Measurements from ENCODE around the gene HLCS.

DNA sequence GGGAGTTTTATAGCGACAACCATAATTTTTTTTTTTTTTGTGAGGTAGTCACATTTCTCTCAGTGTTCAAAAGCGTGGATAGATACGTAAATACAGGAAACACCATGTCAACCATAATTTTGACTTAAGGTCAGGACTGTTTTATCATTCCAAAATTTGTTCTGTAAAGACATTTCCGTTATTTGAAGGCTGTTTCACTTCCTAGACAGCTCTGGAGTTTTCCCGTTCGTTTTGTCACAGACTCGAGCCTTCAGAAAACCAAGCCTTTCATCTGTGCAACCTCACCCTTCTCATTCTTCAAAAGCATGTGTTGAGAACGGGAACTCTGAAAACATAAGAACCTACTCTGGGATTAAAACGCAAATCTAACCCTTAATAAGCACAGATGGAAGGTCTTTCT, 249.6 kb downstream of the HLCS start:
- TF ChIP-seq, protein P1, sequence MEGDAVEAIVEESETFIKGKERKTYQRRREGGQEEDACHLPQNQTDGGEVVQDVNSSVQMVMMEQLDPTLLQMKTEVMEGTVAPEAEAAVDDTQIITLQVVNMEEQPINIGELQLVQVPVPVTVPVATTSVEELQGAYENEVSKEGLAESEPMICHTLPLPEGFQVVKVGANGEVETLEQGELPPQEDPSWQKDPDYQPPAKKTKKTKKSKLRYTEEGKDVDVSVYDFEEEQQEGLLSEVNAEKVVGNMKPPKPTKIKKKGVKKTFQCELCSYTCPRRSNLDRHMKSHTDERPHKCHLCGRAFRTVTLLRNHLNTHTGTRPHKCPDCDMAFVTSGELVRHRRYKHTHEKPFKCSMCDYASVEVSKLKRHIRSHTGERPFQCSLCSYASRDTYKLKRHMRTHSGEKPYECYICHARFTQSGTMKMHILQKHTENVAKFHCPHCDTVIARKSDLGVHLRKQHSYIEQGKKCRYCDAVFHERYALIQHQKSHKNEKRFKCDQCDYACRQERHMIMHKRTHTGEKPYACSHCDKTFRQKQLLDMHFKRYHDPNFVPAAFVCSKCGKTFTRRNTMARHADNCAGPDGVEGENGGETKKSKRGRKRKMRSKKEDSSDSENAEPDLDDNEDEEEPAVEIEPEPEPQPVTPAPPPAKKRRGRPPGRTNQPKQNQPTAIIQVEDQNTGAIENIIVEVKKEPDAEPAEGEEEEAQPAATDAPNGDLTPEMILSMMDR (optimal IDR thresholded peaks at IDR 0.05 in 1 of 3, IDR thresholded peaks at IDR 0.05 in 1 of 3, conservative IDR thresholded peaks at IDR 0.05 in 1 of 3; ENCODE audit: extremely low read depth in 1 of 3, insufficient read depth in 2 of 3, low read length in 3 of 3) = no peak
- no peak for TF ChIP-seq EZH2 (IDR thresholded peaks at IDR 0.05; ENCODE audit: low read length)
